SK-N-SH treated with all-trans-retinoic acid at 6 μM for 48 hours (cell line): ENCODE data around the gene MS4A6A.
"Not testable (repeated sequence)": the region's sequence is repeated elsewhere in the genome, so short reads cannot be mapped to it uniquely, and the experiment has no call there.

Experiments used
- ATAC-seq: fragments of 200-7000 bp; cut with Tn5 transposase; 3 replicates; pipeline ENCODE4 v1.9.1; 2020; ENCODE audit warnings: mild to moderate bottlenecking, moderate library complexity
- ARNTL ChIP-seq: fragments of 450-650 bp; formaldehyde crosslinking; IDR thresholded peaks from 2 replicates; pipeline ENCODE4 v1.5.0; 2020; ENCODE audit warnings: low read depth, mild to moderate bottlenecking, moderate library complexity, borderline replicate concordance
- BACH2 ChIP-seq: fragments of 250-450 bp; sonication (Bioruptor Pico); IDR thresholded peaks from 2 replicates; pipeline ENCODE4 v1.9.0; 2021; ENCODE audit warnings: mild to moderate bottlenecking, borderline replicate concordance
- CREB5 ChIP-seq: fragments of 250-450 bp; sonication (Bioruptor Pico); IDR thresholded peaks from 2 replicates; pipeline ENCODE4 v1.5.1; 2020; ENCODE audit warnings: low read depth, mild to moderate bottlenecking, moderate library complexity
- CSDC2 ChIP-seq: fragments of 250-450 bp; sonication (Bioruptor Pico); IDR thresholded peaks from 2 replicates; pipeline ENCODE4 v1.5.0; 2020; ENCODE audit warnings: mild to moderate bottlenecking, moderate library complexity
- CSRNP3 ChIP-seq: fragments of 250-450 bp; sonication (Bioruptor Pico); IDR thresholded peaks from 2 replicates; pipeline ENCODE4 v1.5.1; 2021; ENCODE audit warnings: mild to moderate bottlenecking, moderate library complexity
- ESRRG ChIP-seq: fragments of 250-450 bp; sonication (Bioruptor Pico); IDR thresholded peaks from 2 replicates; pipeline ENCODE4 v1.6.1; 2021; ENCODE audit warnings: mild to moderate bottlenecking
- GLIS3 ChIP-seq: fragments of 250-450 bp; sonication (Bioruptor Pico); IDR thresholded peaks from 2 replicates; pipeline ENCODE4 v1.5.0; 2020; ENCODE audit warnings: mild to moderate bottlenecking, moderate library complexity
- ISL1 ChIP-seq: fragments of 250-450 bp; sonication (Bioruptor Pico); IDR thresholded peaks from 2 replicates; pipeline ENCODE4 v2.1.2; 2022; ENCODE audit warnings: mild to moderate bottlenecking, moderate library complexity
- OSR1 ChIP-seq: fragments of 250-450 bp; sonication (Bioruptor Pico); IDR thresholded peaks from 2 replicates; pipeline ENCODE4 v1.8.0; 2022; ENCODE audit warnings: moderate library complexity, mild to moderate bottlenecking, inconsistent platforms
- PATZ1 ChIP-seq: fragments of 250-450 bp; sonication (Bioruptor Pico); IDR thresholded peaks from 2 replicates; pipeline ENCODE4 v1.8.0; 2020; ENCODE audit warnings: mild to moderate bottlenecking, moderate library complexity, borderline replicate concordance
- POU6F1 ChIP-seq: fragments of 250-450 bp; sonication (Bioruptor Pico); IDR thresholded peaks from 2 replicates; pipeline ENCODE4 v1.8.0; 2021; ENCODE audit warnings: low read depth, mild to moderate bottlenecking, moderate library complexity, borderline replicate concordance
- PPARA ChIP-seq: fragments of 250-450 bp; sonication (Bioruptor Pico); IDR thresholded peaks from 2 replicates; pipeline ENCODE4 v1.5.0; 2020; ENCODE audit warnings: mild to moderate bottlenecking, borderline replicate concordance
- RARB ChIP-seq: fragments of 250-450 bp; sonication (Bioruptor Pico); IDR thresholded peaks from 2 replicates; pipeline ENCODE4 v1.8.0; 2021; ENCODE audit warnings: mild to moderate bottlenecking, moderate library complexity
- SNAI2 ChIP-seq: fragments of 250-450 bp; sonication (Bioruptor Pico); IDR thresholded peaks from 2 replicates; pipeline ENCODE4 v1.5.0; 2020; ENCODE audit warnings: mild to moderate bottlenecking, moderate library complexity
- TCF4 ChIP-seq: fragments of 250-450 bp; sonication (Bioruptor Pico); IDR thresholded peaks from 2 replicates; pipeline ENCODE4 v1.8.0; 2021; ENCODE audit warnings: mild to moderate bottlenecking, moderate library complexity, borderline replicate concordance
- TOX ChIP-seq: fragments of 250-450 bp; sonication (Bioruptor Pico); IDR thresholded peaks from 2 replicates; pipeline ENCODE4 v1.8.0; 2021; ENCODE audit warnings: mild to moderate bottlenecking, moderate library complexity, borderline replicate concordance
- TSHZ2 ChIP-seq: fragments of 250-450 bp; sonication (Bioruptor Pico); IDR thresholded peaks from 2 replicates; pipeline ENCODE4 v1.5.0; 2020; ENCODE audit warnings: mild to moderate bottlenecking, moderate library complexity
- ZFP3 ChIP-seq: fragments of 250-450 bp; sonication (Bioruptor Pico); IDR thresholded peaks from 2 replicates; pipeline ENCODE4 v1.5.0; 2020; ENCODE audit warnings: mild to moderate bottlenecking, moderate library complexity
- ZFP30 ChIP-seq: fragments of 450-650 bp; formaldehyde crosslinking; IDR thresholded peaks from 2 replicates; pipeline ENCODE4 v1.5.0; 2022; ENCODE audit warnings: mild to moderate bottlenecking, moderate library complexity
- ZNF565 ChIP-seq: fragments of 450-650 bp; formaldehyde crosslinking; conservative IDR thresholded peaks from 2 replicates; pipeline ENCODE4 v1.5.0; 2020; ENCODE audit warnings: low read depth, mild to moderate bottlenecking, moderate library complexity
- ZNF8 ChIP-seq: fragments of 450-650 bp; formaldehyde crosslinking; IDR thresholded peaks from 2 replicates; pipeline ENCODE4 v1.5.0; 2020; ENCODE audit warnings: mild to moderate bottlenecking, moderate library complexity

Gene MS4A6A

GRCh38 chr11:60208146-60208895, 25.4 kb upstream of the MS4A6A start (continued):
- TF ChIP-seq CSRNP3 (CRISPR knock-in tag) (no peak), ISL1 (no peak), ZNF565 (no peak), SNAI2 (no peak), CREB5 (no peak), ZFP30 (CRISPR knock-in tag) (no peak)
- TF ChIP-seq, all 23 proteins: peak for 0

GRCh38 chr11:60206616-60207015, 23.7 kb upstream of the MS4A6A start:
- TF ChIP-seq ARNTL (no peak), SNAI2 (no peak), PATZ1 (no peak), BACH2 (CRISPR knock-in tag) (no peak), ZFP3 (no peak), OSR1 (no peak), RARB (no peak), ESRRG (CRISPR knock-in tag) (no peak), ZNF565 (no peak), POU6F1 (CRISPR knock-in tag) (no peak), GLIS3 (CRISPR knock-in tag) (no peak), CSDC2 (no peak), TSHZ2 (CRISPR knock-in tag) (no peak), ZFP30 (CRISPR knock-in tag) (no peak), ZNF8 (no peak), TOX (CRISPR knock-in tag) (no peak), PPARA (CRISPR knock-in tag) (no peak), CREB5 (no peak)

GRCh38 chr11:60204922-60205321, 22.0 kb upstream of the MS4A6A start:
- TF ChIP-seq ZFP3 (no peak), BACH2 (CRISPR knock-in tag) (no peak), TCF4 (CRISPR knock-in tag) (no peak), ESRRG (CRISPR knock-in tag) (no peak), TSHZ2 (CRISPR knock-in tag) (no peak), ZFP30 (CRISPR knock-in tag) (no peak), POU6F1 (CRISPR knock-in tag) (no peak), CSDC2 (no peak), ISL1 (no peak), SNAI2 (no peak)
- TF ChIP-seq, all 23 proteins: peak for 0
- ATAC-seq, result no peak

More at GRCh38 chr11:60206616-60207015, 23.7 kb upstream of the MS4A6A start:
- ATAC-seq, result no peak

- ATAC-seq, result not testable (repeated sequence)
Observed at GRCh38 chr11:60201334-60201733, 18.5 kb upstream of the MS4A6A start.
